Measurements from ENCODE around the gene BICC1.

DNA sequence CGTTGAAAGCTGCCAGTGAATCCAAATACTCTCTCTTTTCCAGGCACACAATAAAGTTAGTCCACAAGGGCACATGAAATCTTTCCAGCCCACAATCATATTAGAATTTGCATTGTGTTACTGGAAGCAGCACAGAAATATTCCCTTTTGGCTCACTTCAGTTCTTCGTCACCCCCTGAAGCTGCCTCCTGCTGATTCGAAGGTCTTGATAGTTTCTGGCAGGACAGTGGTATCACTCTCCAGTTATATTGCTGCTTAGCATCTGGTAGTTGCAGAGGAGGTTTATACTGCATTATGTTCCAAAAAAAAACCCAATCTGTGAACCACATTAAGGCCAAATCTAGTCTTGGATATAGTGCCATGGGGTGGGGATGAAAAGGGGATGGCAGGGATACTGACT lies 253.2 kb downstream of the BICC1 start:
- TF ChIP-seq, protein P1, sequence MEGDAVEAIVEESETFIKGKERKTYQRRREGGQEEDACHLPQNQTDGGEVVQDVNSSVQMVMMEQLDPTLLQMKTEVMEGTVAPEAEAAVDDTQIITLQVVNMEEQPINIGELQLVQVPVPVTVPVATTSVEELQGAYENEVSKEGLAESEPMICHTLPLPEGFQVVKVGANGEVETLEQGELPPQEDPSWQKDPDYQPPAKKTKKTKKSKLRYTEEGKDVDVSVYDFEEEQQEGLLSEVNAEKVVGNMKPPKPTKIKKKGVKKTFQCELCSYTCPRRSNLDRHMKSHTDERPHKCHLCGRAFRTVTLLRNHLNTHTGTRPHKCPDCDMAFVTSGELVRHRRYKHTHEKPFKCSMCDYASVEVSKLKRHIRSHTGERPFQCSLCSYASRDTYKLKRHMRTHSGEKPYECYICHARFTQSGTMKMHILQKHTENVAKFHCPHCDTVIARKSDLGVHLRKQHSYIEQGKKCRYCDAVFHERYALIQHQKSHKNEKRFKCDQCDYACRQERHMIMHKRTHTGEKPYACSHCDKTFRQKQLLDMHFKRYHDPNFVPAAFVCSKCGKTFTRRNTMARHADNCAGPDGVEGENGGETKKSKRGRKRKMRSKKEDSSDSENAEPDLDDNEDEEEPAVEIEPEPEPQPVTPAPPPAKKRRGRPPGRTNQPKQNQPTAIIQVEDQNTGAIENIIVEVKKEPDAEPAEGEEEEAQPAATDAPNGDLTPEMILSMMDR (conservative IDR thresholded peaks at IDR 0.05 in 1 of 2, IDR thresholded peaks at IDR 0.05 in 1 of 2; ENCODE audit: low read depth in 1 of 2, low read length in 2 of 2): no peak
- no peak for TF ChIP-seq EZH2 (IDR thresholded peaks at IDR 0.05; ENCODE audit: low read length, missing control alignments)
